Keratinocyte (primary cell): ENCODE measurements around the gene PRPF6. TPM values are rescaled to one million over a fixed set of nuclear protein-coding genes. Genes with fewer than 3 reads are reported as not detected.
"Not testable (repeated sequence)": the region's sequence is repeated elsewhere in the genome, so short reads cannot be mapped to it uniquely, and the experiment has no call there.

ENCODE experiments used
- DNase-seq: peaks from one replicate; pipeline ENCODE4 v3.0.0-alpha.2; 2011; ENCODE audit warnings: low read depth, missing footprints, low spot score
- FAIRE-seq: peaks from 2 replicates; lab custom pipeline; 2011; peaks lifted over from hg19 to GRCh38; lab: Jason Lieb, UNC
- H2AFZ ChIP-seq: 2 replicates; pipeline ENCODE4 v1.6.0; 2012; ENCODE audit warnings: low read length, control low read depth, inconsistent platforms; ENCODE audit not compliant: control insufficient read depth
- H3K27ac ChIP-seq: 2 replicates; pipeline ENCODE4 v1.5.1; 2011; ENCODE audit warnings: low read length; ENCODE audit not compliant: control insufficient read depth, insufficient read depth
- H3K27me3 ChIP-seq: 3 replicates; pipeline ENCODE4 v1.6.0; 2011; ENCODE audit warnings: low read length; ENCODE audit not compliant: control insufficient read depth, insufficient read depth; ENCODE audit errors: extremely low read depth
- H3K36me3 ChIP-seq, 2 experiments: 2 replicates in 1 of 2; 3 replicates in 1 of 2; pipeline ENCODE4 v1.5.1; 2011; ENCODE audit warnings: low read length in 2 of 2, mild to moderate bottlenecking in 1 of 2; ENCODE audit not compliant: control insufficient read depth in 2 of 2, insufficient read depth in 2 of 2; ENCODE audit errors: extremely low read depth in 1 of 2
- H3K4me1 ChIP-seq: 3 replicates; pipeline ENCODE4 v1.5.1; 2011; ENCODE audit warnings: low read length; ENCODE audit not compliant: control insufficient read depth, insufficient read depth; ENCODE audit errors: extremely low read depth
- H3K4me2 ChIP-seq: 3 replicates; pipeline ENCODE4 v1.6.0; 2011; ENCODE audit warnings: low read depth, low read length; ENCODE audit not compliant: control insufficient read depth, insufficient read depth; ENCODE audit errors: extremely low read depth
- H3K4me3 ChIP-seq, 3 experiments: fragments of 200-600 bp in 1 of 3; sonication (generic) in 1 of 3; 2 replicates in 2 of 3; 3 replicates in 1 of 3; pipeline ENCODE4 v1.5.1; 2011 to 2016; ENCODE audit warnings: low read length in 3 of 3, mild to moderate bottlenecking in 3 of 3, control low read depth in 2 of 3, inconsistent platforms in 1 of 3, low read depth in 1 of 3, mixed read lengths in 1 of 3, mixed run types in 1 of 3, moderate library complexity in 1 of 3; ENCODE audit not compliant: control insufficient read depth in 2 of 3, insufficient read depth in 2 of 3; ENCODE audit errors: extremely low read depth in 1 of 3
- H3K79me2 ChIP-seq: 2 replicates; pipeline ENCODE4 v1.6.0; 2012; ENCODE audit warnings: low read length; ENCODE audit not compliant: control insufficient read depth, insufficient read depth
- H3K9ac ChIP-seq: 3 replicates; pipeline ENCODE4 v1.6.0; 2011; ENCODE audit warnings: low read length; ENCODE audit not compliant: control insufficient read depth, insufficient read depth; ENCODE audit errors: extremely low read depth
- H3K9me1 ChIP-seq: 3 replicates; pipeline ENCODE4 v1.6.0; 2011; ENCODE audit warnings: low read length; ENCODE audit not compliant: control insufficient read depth, insufficient read depth; ENCODE audit errors: extremely low read depth
- H3K9me3 ChIP-seq: 2 replicates; pipeline ENCODE4 v1.5.1; 2012; ENCODE audit warnings: low read depth, low read length; ENCODE audit not compliant: control insufficient read depth
- H4K20me1 ChIP-seq: 3 replicates; pipeline ENCODE4 v1.6.0; 2011; ENCODE audit warnings: low read length; ENCODE audit not compliant: control insufficient read depth, insufficient read depth; ENCODE audit errors: extremely low read depth
- EZH2 ChIP-seq: IDR thresholded peaks from one replicate; pipeline ENCODE4 v1.6.1; 2012; ENCODE audit warnings: inconsistent platforms, mild to moderate bottlenecking, low read length, moderate library complexity
- dilution Hi-C: fragments of 300-500 bp; cut with MboI; formaldehyde crosslinking; loops from one replicate; pipeline ENCODE4 v1.7.0; 2020; ENCODE audit warnings: low sequenced_read_pairs; ENCODE audit not compliant: extremely low pct_ligation_motif_present
- polyA plus RNA-seq, 5 experiments: library from polyadenylated mRNA; depleted of rRNA in 3 of 5; stranded (reverse) in 3 of 5; stranded (forward) in 1 of 5; unstranded in 1 of 5; fragments of >200 nt; gene quantifications; 1 replicate in 1 of 5; 2 replicates in 3 of 5; 3 replicates in 1 of 5; pipeline versions ENCODE4 v1.2.1 to v1.2.3, GENCODE V29; 2011 to 2012; ENCODE audit warnings: missing spikeins in 2 of 5, low read depth in 1 of 5, low replicate concordance in 1 of 5
- TF ChIP-seq, protein P1 (sequence below), 3 experiments: IDR thresholded peaks in 1 of 3; conservative IDR thresholded peaks in 1 of 3; optimal IDR thresholded peaks in 1 of 3; 2 replicates in 2 of 3; 3 replicates in 1 of 3; pipeline versions ENCODE3 to v1.5.1; 2011; ENCODE audit warnings: low read length in 3 of 3, mild to moderate bottlenecking in 3 of 3, moderate library complexity in 2 of 3, control low read depth in 1 of 3, inconsistent platforms in 1 of 3; ENCODE audit not compliant: insufficient read depth in 2 of 3; ENCODE audit errors: extremely low read depth in 1 of 3

Gene PRPF6
- polyA plus RNA-seq, 1 donor (not counting 4 experiments of a cell fraction or from before 2014, with no cell fraction given): 30.5 TPM

DNA sequence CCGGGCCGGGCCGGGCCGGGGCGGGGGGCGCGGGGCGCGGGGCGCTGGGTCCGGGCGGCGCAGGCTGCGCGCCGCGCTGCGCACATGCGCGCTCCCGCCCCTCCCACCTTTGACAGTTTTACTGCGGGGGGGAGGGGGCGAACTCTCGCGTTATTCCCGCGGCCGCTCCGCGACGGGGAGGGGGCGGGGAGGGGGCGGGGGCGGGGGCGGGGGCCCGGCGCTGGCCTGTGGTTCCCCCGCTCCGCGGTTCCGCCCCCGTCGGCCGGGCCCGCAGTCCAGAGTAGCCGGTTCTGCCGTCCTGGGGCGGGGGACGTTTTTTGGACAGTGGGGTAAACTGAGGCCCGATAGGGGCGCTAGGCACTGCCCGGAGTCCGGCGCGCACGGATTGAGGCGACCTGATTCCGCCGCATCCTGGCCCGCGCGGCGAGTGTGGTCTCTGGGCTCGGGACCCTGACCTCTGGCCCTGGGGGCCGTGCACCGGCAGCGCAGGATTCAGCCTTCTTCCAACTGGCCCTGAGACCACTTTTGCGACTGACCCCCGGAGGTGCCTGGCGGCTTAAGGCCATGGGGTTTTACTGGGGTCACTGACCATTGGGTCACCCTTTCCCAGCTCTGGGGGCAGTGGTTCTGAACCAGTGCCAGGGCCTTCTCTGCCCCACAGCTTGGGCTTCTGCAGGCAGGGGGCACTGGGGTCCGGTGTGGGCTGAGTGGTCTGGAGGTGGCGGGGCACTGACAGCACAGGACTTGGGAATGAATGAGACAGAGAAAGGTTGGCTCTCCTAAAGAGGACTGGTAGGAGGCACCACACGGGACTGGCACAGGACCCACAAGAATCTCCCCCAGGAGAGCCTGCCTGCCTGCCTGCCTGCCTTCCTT lies 10.9 kb upstream of the PRPF6 start, which contains the start of gene ZNF512B:
Gene ZNF512B, minus strand, starts transcription at position 93 of the 876 bp plus-strand sequence. CDS start 1,980 bp downstream, outside the sequence.
- Histone ChIP-seq H3K9ac (peak within 1 kb of the TSS; percentile 75), H3K4me3 (peak within 1 kb of the TSS; percentile 59 to 75 (median 72)), H3K4me2 (peak within 1 kb of the TSS; percentile 94), H3K79me2 (peaks cover 12% of the 10 kb centered on the region), H3K4me1 (peaks cover 7% of the 10 kb centered on the region), H3K27ac (no peak within 1 kb of the TSS), H4K20me1 (no peaks in the 10 kb centered on the region), H3K36me3 (peaks cover 7 to 8% of the 10 kb centered on the region in 2 experiments), H3K9me3 (peaks cover 4% of the 10 kb centered on the region), H2AFZ (peak within 1 kb of the TSS; percentile 19), H3K9me1 (no peaks in the 10 kb centered on the region), H3K27me3 (peaks cover 4% of the 10 kb centered on the region)
- dilution Hi-C loops: no loop called here
- no peak for DNase-seq
- TF ChIP-seq, protein P1, sequence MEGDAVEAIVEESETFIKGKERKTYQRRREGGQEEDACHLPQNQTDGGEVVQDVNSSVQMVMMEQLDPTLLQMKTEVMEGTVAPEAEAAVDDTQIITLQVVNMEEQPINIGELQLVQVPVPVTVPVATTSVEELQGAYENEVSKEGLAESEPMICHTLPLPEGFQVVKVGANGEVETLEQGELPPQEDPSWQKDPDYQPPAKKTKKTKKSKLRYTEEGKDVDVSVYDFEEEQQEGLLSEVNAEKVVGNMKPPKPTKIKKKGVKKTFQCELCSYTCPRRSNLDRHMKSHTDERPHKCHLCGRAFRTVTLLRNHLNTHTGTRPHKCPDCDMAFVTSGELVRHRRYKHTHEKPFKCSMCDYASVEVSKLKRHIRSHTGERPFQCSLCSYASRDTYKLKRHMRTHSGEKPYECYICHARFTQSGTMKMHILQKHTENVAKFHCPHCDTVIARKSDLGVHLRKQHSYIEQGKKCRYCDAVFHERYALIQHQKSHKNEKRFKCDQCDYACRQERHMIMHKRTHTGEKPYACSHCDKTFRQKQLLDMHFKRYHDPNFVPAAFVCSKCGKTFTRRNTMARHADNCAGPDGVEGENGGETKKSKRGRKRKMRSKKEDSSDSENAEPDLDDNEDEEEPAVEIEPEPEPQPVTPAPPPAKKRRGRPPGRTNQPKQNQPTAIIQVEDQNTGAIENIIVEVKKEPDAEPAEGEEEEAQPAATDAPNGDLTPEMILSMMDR (optimal IDR thresholded peaks at IDR 0.05 in 1 of 3, IDR thresholded peaks at IDR 0.05 in 1 of 3, conservative IDR thresholded peaks at IDR 0.05 in 1 of 3; ENCODE audit: extremely low read depth in 1 of 3, insufficient read depth in 2 of 3, low read length in 3 of 3): no peak
- TF ChIP-seq EZH2: no peak
- FAIRE-seq: no peak

DNA sequence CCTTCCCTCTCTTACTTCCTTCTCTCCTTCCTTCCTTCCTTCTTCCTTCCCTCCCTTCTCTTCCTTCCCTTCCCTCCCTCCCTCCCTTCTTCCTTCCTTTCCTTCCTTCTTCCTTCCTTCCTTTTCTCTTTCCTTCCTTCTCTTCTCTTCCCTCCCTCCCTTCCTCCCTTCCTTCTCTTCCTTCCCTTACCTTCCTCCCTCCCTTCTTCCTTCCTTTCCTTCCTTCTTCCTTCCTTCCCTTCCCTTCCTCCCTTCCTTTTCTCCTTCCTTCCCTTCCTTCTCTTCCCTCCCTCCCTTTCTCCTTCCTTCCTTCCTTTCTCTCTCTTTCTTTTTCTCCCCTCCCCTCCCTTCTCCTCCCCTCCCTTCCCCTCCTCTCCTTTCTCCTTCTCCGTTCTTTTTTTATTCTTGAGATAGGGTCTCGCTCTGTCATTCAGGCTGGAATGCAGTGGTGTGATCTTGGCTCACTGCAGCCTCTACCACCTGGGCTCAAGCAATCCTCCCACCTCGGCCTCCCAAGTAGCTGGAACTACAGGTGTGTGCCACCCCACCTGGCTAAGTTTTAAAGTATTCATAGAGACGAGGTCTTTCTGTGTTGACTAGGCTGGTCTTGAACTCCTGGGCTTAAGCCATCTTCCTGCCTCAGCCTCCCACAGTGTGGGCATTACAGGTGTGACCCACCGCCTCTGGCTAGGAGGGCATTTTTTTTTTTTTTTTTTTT lies 10.1 kb upstream of the PRPF6 start:
- dilution Hi-C loops: no loop called here
- peak; percentile 44 for FAIRE-seq
- Histone ChIP-seq H2AFZ (no peak overlapping the region), H3K9me3 (peaks cover 4% of the 10 kb centered on the region), H3K9ac (no peak overlapping the region), H3K27me3 (peaks cover 4% of the 10 kb centered on the region), H3K36me3 (peaks cover 7 to 8% of the 10 kb centered on the region in 2 experiments), H3K4me1 (peaks cover 7% of the 10 kb centered on the region), H3K27ac (no peak overlapping the region), H4K20me1 (no peaks in the 10 kb centered on the region), H3K4me2 (no peak overlapping the region), H3K9me1 (no peaks in the 10 kb centered on the region), H3K4me3 (no peak overlapping the region), H3K79me2 (peaks cover 12% of the 10 kb centered on the region)
- no peak for TF ChIP-seq EZH2
- TF ChIP-seq, protein P1 (optimal IDR thresholded peaks at IDR 0.05 in 1 of 3, IDR thresholded peaks at IDR 0.05 in 1 of 3, conservative IDR thresholded peaks at IDR 0.05 in 1 of 3; ENCODE audit: extremely low read depth in 1 of 3, insufficient read depth in 2 of 3, low read length in 3 of 3): no peak
- no peak for DNase-seq

DNA sequence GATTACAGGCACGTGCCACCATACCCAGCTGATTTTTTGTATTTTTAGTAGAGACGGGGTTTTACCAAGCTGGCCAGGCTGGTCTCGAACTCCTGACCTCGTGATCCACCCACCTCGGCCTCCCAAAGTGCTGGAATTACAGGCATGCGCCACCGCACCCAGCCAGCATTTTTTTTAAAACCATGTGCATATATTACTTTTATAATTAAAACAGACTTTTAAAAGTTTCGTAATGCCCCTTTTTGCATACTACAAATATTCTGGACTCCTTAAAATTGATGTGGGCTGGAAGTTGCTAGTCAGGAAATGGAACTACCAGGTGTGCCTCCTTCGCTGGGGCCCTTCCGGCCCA lies 9.0 kb upstream of the PRPF6 start:
- dilution Hi-C loops, H3K27me3 ChIP-seq, H3K9me3 ChIP-seq, FAIRE-seq, DNase-seq, H3K4me3 ChIP-seq, H3K27ac ChIP-seq, H3K4me2 ChIP-seq, H3K4me1 ChIP-seq, H2AFZ ChIP-seq, H4K20me1 ChIP-seq, H3K9me1 ChIP-seq, H3K36me3 ChIP-seq, H3K9ac ChIP-seq: not testable (repeated sequence)
- H3K79me2 ChIP-seq: peaks cover 12% of the 10 kb centered on the region
